22Rv1 (cell line): Measurements from ENCODE around the gene ABCA13.

Experiments used
- ZFX ChIP-seq: fragments of 450-650 bp; IDR thresholded peaks from 2 replicates; pipeline ENCODE4 v1.6.1; 2017; ENCODE audit warnings: antibody characterized with exemption, borderline replicate concordance
- TF ChIP-seq, protein P1 (sequence below): fragments of 450-650 bp; IDR thresholded peaks from 2 replicates; pipeline ENCODE4 v1.5.1; 2017; ENCODE audit warnings: mild to moderate bottlenecking

DNA sequence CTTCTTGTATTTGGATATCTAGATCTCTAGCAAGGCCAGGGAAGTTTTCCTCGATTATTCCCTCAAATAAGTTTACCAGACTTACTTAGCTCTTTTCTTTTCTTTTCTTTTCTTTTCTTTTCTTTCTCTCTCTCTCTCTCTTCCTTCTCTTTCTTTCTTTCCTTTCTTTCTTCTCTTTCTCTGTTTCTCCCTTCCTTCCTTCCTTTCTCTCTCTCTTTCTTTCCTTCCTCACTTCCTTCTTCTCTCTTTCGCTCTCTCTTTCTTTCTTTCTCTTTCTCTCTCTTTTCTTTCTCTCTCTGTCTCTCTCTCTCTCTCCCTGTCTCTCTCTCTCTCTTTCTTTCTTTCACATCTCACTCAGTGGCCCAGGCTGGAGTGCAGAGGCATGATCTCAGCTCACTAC lies 45.2 kb upstream of the ABCA13 start:
- TF ChIP-seq, protein P1, sequence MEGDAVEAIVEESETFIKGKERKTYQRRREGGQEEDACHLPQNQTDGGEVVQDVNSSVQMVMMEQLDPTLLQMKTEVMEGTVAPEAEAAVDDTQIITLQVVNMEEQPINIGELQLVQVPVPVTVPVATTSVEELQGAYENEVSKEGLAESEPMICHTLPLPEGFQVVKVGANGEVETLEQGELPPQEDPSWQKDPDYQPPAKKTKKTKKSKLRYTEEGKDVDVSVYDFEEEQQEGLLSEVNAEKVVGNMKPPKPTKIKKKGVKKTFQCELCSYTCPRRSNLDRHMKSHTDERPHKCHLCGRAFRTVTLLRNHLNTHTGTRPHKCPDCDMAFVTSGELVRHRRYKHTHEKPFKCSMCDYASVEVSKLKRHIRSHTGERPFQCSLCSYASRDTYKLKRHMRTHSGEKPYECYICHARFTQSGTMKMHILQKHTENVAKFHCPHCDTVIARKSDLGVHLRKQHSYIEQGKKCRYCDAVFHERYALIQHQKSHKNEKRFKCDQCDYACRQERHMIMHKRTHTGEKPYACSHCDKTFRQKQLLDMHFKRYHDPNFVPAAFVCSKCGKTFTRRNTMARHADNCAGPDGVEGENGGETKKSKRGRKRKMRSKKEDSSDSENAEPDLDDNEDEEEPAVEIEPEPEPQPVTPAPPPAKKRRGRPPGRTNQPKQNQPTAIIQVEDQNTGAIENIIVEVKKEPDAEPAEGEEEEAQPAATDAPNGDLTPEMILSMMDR, result no peak
- no peak for TF ChIP-seq ZFX
